ENCODE data around the gene BLTP3A. TPM values are rescaled to one million over a fixed set of nuclear protein-coding genes. Genes with fewer than 3 reads are reported as not detected.
"Not testable (repeated sequence)": the region's sequence is repeated elsewhere in the genome, so short reads cannot be mapped to it uniquely, and the experiment has no call there.

Gene BLTP3A
- total RNA-seq, 1 donor from 2014 or later, result 4.5 TPM

GRCh38 chr6:34818872-34819570 is 27.1 kb downstream of the BLTP3A start:
- FAIRE-seq; DNase-seq (ENCODE audit: low spot score in 2 of 2): not testable (repeated sequence)

GRCh38 chr6:34819571-34820480 is 27.9 kb downstream of the BLTP3A start:
- DNase-seq (ENCODE audit: low spot score in 2 of 2), result no peak
- FAIRE-seq, result no peak

GRCh38 chr6:34829137-34829536 is 37.3 kb downstream of the BLTP3A start:
- DNase-seq (ENCODE audit: low spot score in 2 of 2) (no peak), FAIRE-seq (no peak)

- DNase-seq (ENCODE audit: low spot score in 2 of 2), result no peak
- FAIRE-seq, result no peak
Measured at GRCh38 chr6:34832942-34833341, 41.1 kb downstream of the BLTP3A start.

- FAIRE-seq (no peak), DNase-seq (ENCODE audit: low spot score in 2 of 2) (no peak)
Measured at GRCh38 chr6:34834789-34835518, 43.1 kb downstream of the BLTP3A start.

- DNase-seq (ENCODE audit: low spot score in 2 of 2), result no peak
- FAIRE-seq, result no peak
Measured at GRCh38 chr6:34836008-34836407, 44.1 kb downstream of the BLTP3A start.

- DNase-seq (ENCODE audit: low spot score in 2 of 2), result no peak
- no peak for FAIRE-seq
Measured at GRCh38 chr6:34836451-34836850, 44.6 kb downstream of the BLTP3A start.

GRCh38 chr6:34837528-34837927 is 45.6 kb downstream of the BLTP3A start:
- DNase-seq (ENCODE audit: low spot score in 2 of 2) (no peak), FAIRE-seq (no peak)

GRCh38 chr6:34839666-34840352 is 47.9 kb downstream of the BLTP3A start:
- DNase-seq (ENCODE audit: low spot score in 2 of 2), result no peak
- FAIRE-seq, result no peak

Small RNA genes within 50 kb of the gene (small RNA-seq; reads per million reads assigned to genes)
- gene RF00019, result not detected

Other genes with a start within 250 kb of the BLTP3A start
- not detected for gene SPDEF, start 235.8 kb upstream of the BLTP3A start, total RNA-seq
- 21.2 TPM for gene ILRUN, start 95.3 kb upstream of the BLTP3A start, total RNA-seq
- gene SNRPC, start 34.6 kb upstream of the BLTP3A start, total RNA-seq, result 24.9 TPM
- 32.2 TPM for gene TAF11, start 96.0 kb downstream of the BLTP3A start, total RNA-seq
- 12.2 TPM for gene ANKS1A, start 97.2 kb downstream of the BLTP3A start, total RNA-seq

Measured in frontal cortex (tissue), 4 donors.